ENCODE measurements around the gene GOLPH3.

The GOLPH3 gene

DNA sequence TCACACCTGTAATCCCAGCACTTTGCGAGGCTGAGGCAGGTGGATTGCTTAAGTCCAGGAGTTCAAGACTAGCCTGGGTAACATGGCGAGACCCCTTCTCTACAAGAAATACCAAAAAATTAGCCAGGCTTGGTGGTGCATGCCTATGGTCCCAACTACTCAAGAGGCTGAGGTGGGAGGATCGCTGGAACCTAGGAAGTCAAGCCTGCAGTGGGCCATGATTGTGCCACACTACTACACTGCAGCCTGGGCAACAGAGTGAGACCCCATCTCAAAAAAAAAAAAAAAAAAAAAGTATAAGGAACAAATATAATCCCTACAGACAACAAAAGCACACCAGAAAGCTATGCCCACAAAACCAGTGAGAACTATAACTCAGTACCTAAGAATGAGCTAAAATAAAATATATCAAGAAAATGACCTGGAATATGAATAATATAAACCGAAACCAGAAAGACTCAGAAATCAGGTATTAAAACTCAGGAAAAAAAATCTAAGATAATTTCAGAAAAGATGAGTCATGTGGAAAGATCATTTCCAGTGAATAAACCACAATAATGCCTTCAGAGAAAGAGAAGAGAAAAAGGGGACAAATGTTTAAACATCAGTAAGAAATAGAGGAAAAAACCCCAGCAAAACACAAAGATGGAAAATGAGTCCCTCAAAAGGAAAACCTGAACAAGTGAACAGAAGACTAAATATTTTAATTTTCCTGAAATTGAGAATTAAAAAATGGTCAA lies 57.4 kb downstream of the GOLPH3 start:
- Histone ChIP-seq H3K9me3 (ENCODE audit: severe bottlenecking) (no peaks in the 10 kb centered on the region), H3K27ac (no peak overlapping the region), H3K36me3 (peaks cover 90% of the 10 kb centered on the region), H3K27me3 (ENCODE audit: insufficient read depth, low read depth, severe bottlenecking) (no peaks in the 10 kb centered on the region), H3K4me3 (ENCODE audit: low read depth, low read length) (no peak overlapping the region)
- no peak for DNase-seq
- TF ChIP-seq, protein P1, sequence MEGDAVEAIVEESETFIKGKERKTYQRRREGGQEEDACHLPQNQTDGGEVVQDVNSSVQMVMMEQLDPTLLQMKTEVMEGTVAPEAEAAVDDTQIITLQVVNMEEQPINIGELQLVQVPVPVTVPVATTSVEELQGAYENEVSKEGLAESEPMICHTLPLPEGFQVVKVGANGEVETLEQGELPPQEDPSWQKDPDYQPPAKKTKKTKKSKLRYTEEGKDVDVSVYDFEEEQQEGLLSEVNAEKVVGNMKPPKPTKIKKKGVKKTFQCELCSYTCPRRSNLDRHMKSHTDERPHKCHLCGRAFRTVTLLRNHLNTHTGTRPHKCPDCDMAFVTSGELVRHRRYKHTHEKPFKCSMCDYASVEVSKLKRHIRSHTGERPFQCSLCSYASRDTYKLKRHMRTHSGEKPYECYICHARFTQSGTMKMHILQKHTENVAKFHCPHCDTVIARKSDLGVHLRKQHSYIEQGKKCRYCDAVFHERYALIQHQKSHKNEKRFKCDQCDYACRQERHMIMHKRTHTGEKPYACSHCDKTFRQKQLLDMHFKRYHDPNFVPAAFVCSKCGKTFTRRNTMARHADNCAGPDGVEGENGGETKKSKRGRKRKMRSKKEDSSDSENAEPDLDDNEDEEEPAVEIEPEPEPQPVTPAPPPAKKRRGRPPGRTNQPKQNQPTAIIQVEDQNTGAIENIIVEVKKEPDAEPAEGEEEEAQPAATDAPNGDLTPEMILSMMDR (IDR thresholded peaks at IDR 0.05; ENCODE audit: low read depth, low read length), result no peak

DNA sequence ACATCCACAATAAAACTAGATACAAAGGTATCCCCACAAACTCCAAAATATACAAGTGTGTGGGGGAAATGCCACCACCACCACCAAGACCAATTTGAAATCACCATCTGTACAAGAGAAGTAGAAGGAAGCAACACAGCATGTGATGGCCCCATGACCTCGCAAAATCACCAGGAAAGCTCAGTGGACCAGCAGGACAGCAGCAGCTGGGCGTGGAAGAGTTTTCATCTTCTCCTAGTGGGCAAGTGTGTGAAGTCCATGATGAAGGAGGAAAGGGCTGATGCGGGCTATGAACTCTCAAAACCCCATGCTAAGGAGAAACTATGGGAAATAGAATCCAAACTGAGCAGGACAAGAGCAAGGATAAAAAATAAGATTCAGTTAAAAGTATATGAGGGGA lies 58.1 kb downstream of the GOLPH3 start:
- DNase-seq, result no peak
- Histone ChIP-seq H3K4me3 (ENCODE audit: low read depth, low read length) (no peak overlapping the region), H3K9me3 (ENCODE audit: severe bottlenecking) (no peaks in the 10 kb centered on the region), H3K27me3 (ENCODE audit: insufficient read depth, low read depth, severe bottlenecking) (no peaks in the 10 kb centered on the region), H3K27ac (no peak overlapping the region), H3K36me3 (peaks cover 88% of the 10 kb centered on the region)
- TF ChIP-seq, protein P1 (IDR thresholded peaks at IDR 0.05; ENCODE audit: low read depth, low read length), result 0 out of 2 replicates have a peak, but pooled peaks have one; percentile 14

DNA sequence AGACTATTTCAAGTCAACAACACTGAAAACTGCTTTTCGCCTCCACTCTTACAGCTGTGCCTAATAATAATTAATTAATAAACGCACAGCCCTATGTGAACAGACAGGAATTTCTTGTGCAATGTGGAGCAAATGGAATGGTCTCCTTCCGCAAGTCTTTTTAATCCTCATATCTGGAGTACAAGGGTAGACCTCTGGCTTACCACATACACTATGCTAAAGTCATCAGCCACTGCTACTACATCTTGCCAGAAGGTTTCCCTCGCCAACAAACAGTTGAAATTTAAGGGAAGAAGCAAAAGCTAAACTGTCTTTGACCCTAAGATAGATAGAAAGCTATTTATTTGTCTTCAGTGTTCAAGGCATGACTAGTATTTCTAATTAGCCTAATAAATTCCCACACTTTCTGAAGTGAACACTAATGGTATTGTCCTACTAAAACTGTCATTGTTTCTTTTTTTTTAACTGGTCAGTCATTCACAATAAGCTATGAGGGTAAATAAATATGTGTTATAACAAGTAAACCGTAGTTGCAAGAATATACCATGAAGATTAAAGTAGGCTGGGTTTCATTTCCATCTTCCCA lies 63.9 kb downstream of the GOLPH3 start:
- H3K9me3 ChIP-seq (ENCODE audit: severe bottlenecking), result no peaks in the 10 kb centered on the region
- H3K4me3 ChIP-seq (ENCODE audit: low read depth, low read length), result no peak overlapping the region
- peaks cover 93% of the 10 kb centered on the region for H3K36me3 ChIP-seq
- no peak for DNase-seq
- no peaks in the 10 kb centered on the region for H3K27me3 ChIP-seq (ENCODE audit: insufficient read depth, low read depth, severe bottlenecking)
- H3K27ac ChIP-seq, result no peak overlapping the region
- TF ChIP-seq, protein P1 (IDR thresholded peaks at IDR 0.05; ENCODE audit: low read depth, low read length), result no peak

GRCh38 chr5:32109236-32109635 lies 64.9 kb downstream of the GOLPH3 start:
- no peak overlapping the region for H3K27ac ChIP-seq
- H3K9me3 ChIP-seq (ENCODE audit: severe bottlenecking), result no peaks in the 10 kb centered on the region
- TF ChIP-seq, protein P1 (IDR thresholded peaks at IDR 0.05; ENCODE audit: low read depth, low read length), result no peak
- H3K4me3 ChIP-seq (ENCODE audit: low read depth, low read length), result no peak overlapping the region
- H3K27me3 ChIP-seq (ENCODE audit: insufficient read depth, low read depth, severe bottlenecking), result no peaks in the 10 kb centered on the region
- DNase-seq, result no peak
- H3K36me3 ChIP-seq, result peaks cover 86% of the 10 kb centered on the region

GRCh38 chr5:32108167-32108566 lies 66.0 kb downstream of the GOLPH3 start:
- Histone ChIP-seq H3K9me3 (ENCODE audit: severe bottlenecking) (no peaks in the 10 kb centered on the region), H3K36me3 (peaks cover 86% of the 10 kb centered on the region), H3K27me3 (ENCODE audit: insufficient read depth, low read depth, severe bottlenecking) (no peaks in the 10 kb centered on the region), H3K4me3 (ENCODE audit: low read depth, low read length) (no peak overlapping the region), H3K27ac (no peak overlapping the region)
- TF ChIP-seq, protein P1 (IDR thresholded peaks at IDR 0.05; ENCODE audit: low read depth, low read length), result no peak
- no peak for DNase-seq
